Renal pelvis (tissue), 4 donors: ENCODE measurements around the gene PDE6G. TPM values are rescaled to one million over a fixed set of nuclear protein-coding genes. Genes with fewer than 3 reads are reported as not detected.
A peak's percentile ranks its signal among the peaks of the same experiment; 100 is the strongest.
"Not testable (repeated sequence)": the region's sequence is repeated elsewhere in the genome, so short reads cannot be mapped to it uniquely, and the experiment has no call there.

ENCODE experiments used
- DNase-seq: peaks from one replicate; pipeline ENCODE4 v3.0.0-alpha.2; 2013
- polyA plus RNA-seq, 3 donors: library from polyadenylated mRNA; unstranded; fragments of 120-200 nt; gene quantifications; one replicate each; pipeline ENCODE4 v1.2.1, GENCODE V29; 2013; ENCODE audit not compliant: insufficient read length in 3 of 3

Gene PDE6G
- polyA plus RNA-seq, 3 donors, result 11.2 to 13.4 (median 11.8) TPM

GRCh38 chr17:81636505-81637288, 19.6 kb downstream of the PDE6G start, which contains the start of the genes NPLOC4 and TSPAN10:
Gene NPLOC4, minus strand, starts transcription at chr17:81637112. Its CDS starts 182 bp downstream, at chr17:81636930.
Gene TSPAN10, plus strand, starts transcription at chr17:81637196. Its CDS starts 5,217 bp downstream, at chr17:81642413.
- peak; percentile 86 for DNase-seq

- DNase-seq, result no peak
These were observed 20.3 kb downstream of the PDE6G start for GRCh38 chr17:81635973-81636504.

DNA sequence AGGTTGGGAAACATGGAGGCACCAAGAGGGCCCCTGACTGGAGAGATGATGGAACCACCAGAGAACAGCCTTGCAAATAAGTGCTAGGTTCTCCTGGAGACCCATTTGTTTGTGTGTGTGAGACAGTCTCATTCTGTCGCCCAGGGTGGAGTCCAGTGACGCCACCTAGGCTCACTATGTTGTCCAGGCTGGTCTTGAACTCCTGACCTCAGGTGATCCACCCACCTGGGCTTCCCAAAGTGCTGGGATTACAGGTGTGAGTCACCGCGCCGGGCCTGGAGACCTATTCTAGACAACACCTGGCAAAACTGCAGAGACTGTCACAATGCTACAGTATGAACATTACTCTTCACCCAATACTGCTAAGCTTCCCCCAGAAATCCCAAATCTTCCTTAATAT, 20.9 kb downstream of the PDE6G start:
- DNase-seq, result no peak

GRCh38 chr17:81631482-81631881, 24.9 kb downstream of the PDE6G start:
- no peak for DNase-seq

- no peak for DNase-seq
These were observed 26.1 kb downstream of the PDE6G start for GRCh38 chr17:81630274-81630673.

GRCh38 chr17:81621494-81622130, 34.7 kb downstream of the PDE6G start:
- no peak for DNase-seq

GRCh38 chr17:81618307-81618706, 38.0 kb downstream of the PDE6G start:
- DNase-seq, result not testable (repeated sequence)

DNA sequence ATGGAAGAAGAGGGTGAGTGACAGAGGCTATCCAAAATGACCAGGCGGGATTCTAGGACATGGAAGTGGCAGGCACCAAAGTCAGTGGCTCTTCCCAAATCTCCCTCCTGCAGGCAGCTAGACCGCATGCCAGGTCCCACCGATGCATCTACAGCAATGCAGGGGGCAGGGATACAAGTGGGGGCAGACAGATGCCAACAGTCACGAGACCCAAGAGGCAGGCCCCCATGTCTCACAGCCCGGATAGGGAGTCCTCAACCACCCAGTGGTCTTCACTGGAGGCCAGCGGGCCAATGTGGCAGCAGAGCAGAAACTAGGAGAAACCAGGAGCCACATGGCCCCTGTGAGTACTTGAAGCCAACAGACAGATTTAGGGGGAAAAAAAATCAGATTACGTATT, 39.5 kb downstream of the PDE6G start:
- DNase-seq, result no peak

GRCh38 chr17:81615401-81615930, 40.9 kb downstream of the PDE6G start:
- no peak for DNase-seq

GRCh38 chr17:81612172-81612970, 44.0 kb downstream of the PDE6G start:
- DNase-seq, result no peak

GRCh38 chr17:81609541-81610311, 46.6 kb downstream of the PDE6G start:
- DNase-seq, result no peak

GRCh38 chr17:81608605-81609004, 47.7 kb downstream of the PDE6G start:
- DNase-seq, result no peak

- no peak for DNase-seq
These were observed 48.3 kb downstream of the PDE6G start for GRCh38 chr17:81608082-81608481.

DNA sequence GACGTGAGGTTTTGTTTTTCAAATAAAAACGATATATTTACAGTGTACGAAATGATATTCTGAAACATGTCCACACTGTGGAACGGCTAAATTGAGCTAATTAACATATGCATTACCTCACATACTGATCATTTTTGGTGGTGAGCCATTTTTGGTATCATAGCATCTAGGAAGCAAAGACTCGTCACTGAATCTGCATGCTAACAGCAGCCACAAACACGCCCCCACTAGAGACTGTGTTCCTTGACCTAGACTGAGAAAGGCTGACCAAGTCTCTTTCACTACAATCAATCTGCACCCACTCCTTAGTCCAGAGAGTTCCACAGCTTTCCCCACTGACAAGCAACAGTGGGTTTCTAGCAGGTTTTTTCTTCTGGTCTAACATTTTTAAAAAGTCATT, 48.9 kb downstream of the PDE6G start:
- DNase-seq, result no peak

GRCh38 chr17:81603846-81604610, 52.3 kb downstream of the PDE6G start:
- DNase-seq, result no peak

DNA sequence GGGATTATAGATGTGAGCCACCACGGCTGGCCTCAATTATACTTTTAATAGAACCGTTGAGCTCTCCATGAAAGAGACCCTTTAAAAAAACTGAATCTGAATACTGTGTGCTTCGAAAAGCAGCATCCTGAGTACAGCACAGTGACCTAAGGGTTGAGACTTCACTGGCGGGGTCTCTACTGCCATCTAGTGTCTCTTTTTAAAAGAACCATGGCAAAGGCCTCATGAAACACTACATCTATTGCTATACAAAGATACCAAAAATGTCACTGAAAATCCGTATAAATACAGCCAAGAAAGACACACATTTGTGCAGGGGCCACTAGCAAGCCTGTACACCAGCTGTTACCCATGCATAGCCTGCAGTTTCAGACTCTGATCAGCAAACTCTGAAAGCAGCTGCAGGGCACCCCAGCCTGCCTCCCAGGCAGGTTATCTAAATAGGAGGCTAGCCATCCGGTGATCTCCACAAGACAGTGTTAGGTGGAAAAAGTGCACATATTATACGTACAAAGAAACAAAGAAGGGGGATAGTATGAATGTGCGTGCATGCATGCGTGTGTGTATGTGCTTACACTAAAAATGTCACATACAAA, 54.7 kb downstream of the PDE6G start:
- peak; percentile 74 for DNase-seq
